Fibroblast of villous mesenchyme (primary cell): ENCODE results near the gene P2RX5. TPM values are rescaled to one million over a fixed set of nuclear protein-coding genes. Genes with fewer than 3 reads are reported as not detected.

Source experiments
- DNase-seq: peaks from one replicate; pipeline ENCODE4 v3.0.0-alpha.2; 2010; ENCODE audit warnings: low read depth
- H3K4me3 ChIP-seq: 2 replicates; pipeline ENCODE4 v1.5.1; 2011; ENCODE audit warnings: low read depth, mild to moderate bottlenecking, low read length
- CTCF ChIP-seq: IDR thresholded peaks from 2 replicates; pipeline ENCODE4 v1.5.1; 2012; ENCODE audit warnings: low read depth, mild to moderate bottlenecking, low read length; ENCODE audit not compliant: insufficient read depth
- total RNA-seq: library from RNA; depleted of rRNA; stranded (reverse); fragments of >200 nt; gene quantifications from 2 replicates; pipeline ENCODE4 v1.2.3, GENCODE V29; 2012

Gene P2RX5
- total RNA-seq, 1 donor: 2.2 TPM

- DNase-seq: no peak
- H3K4me3 ChIP-seq: peak overlapping the region; percentile 93
- TF ChIP-seq CTCF: no peak
Observed at GRCh38 chr17:3635474-3636153, 60.3 kb downstream of the P2RX5 start.

GRCh38 chr17:3632287-3632686 is 63.7 kb downstream of the P2RX5 start:
- no peak for TF ChIP-seq CTCF
- H3K4me3 ChIP-seq: no peak overlapping the region
- no peak for DNase-seq

- H3K4me3 ChIP-seq: no peak overlapping the region
- DNase-seq: no peak
- no peak for TF ChIP-seq CTCF
Observed at GRCh38 chr17:3630781-3631180, 65.2 kb downstream of the P2RX5 start.

- no peak for DNase-seq
- TF ChIP-seq CTCF: no peak
- H3K4me3 ChIP-seq: no peak overlapping the region
Observed at GRCh38 chr17:3627769-3628167, 68.2 kb downstream of the P2RX5 start.

- no peak for TF ChIP-seq CTCF
- DNase-seq: no peak
- H3K4me3 ChIP-seq: no peak overlapping the region
Observed at GRCh38 chr17:3626831-3627768, 68.9 kb downstream of the P2RX5 start.

Other genes with a start within 250 kb of the P2RX5 start
- 1.3 and 3.5 TPM in 2 replicates for gene SPATA22, start 224.3 kb downstream of the P2RX5 start, total RNA-seq
- gene ASPA, start 220.2 kb downstream of the P2RX5 start, total RNA-seq: under 0.01 TPM in 2 replicates
- 0.43 and 1.3 TPM in 2 replicates for gene TRPV3, start 138.3 kb downstream of the P2RX5 start, total RNA-seq
- gene TRPV1, start 86.7 kb downstream of the P2RX5 start, total RNA-seq: 2.2 and 2.9 TPM in 2 replicates
- 8.6 and 11.6 TPM in 2 replicates for gene SHPK, start 59.9 kb downstream of the P2RX5 start, total RNA-seq
- 25.9 and 31.6 TPM in 2 replicates for gene CTNS, start 59.4 kb downstream of the P2RX5 start, total RNA-seq
- 215 and 228 TPM in 2 replicates for gene TAX1BP3, start 27.6 kb downstream of the P2RX5 start, total RNA-seq
- gene EMC6, start 27.3 kb downstream of the P2RX5 start, total RNA-seq: 12.6 and 16.4 TPM in 2 replicates
- gene HASPIN, start 27.7 kb upstream of the P2RX5 start, total RNA-seq: 5.5 and 6.9 TPM in 2 replicates
- gene ITGAE, start 105.0 kb upstream of the P2RX5 start, total RNA-seq: 20.6 and 37.1 TPM in 2 replicates
- gene NCBP3, start 150.1 kb upstream of the P2RX5 start, total RNA-seq: 17.7 and 26.3 TPM in 2 replicates
- 2.2 and 3.9 TPM in 2 replicates for gene CAMKK1, start 196.9 kb upstream of the P2RX5 start, total RNA-seq
- 1.3 and 2.3 TPM in 2 replicates for gene P2RX1, start 220.3 kb upstream of the P2RX5 start, total RNA-seq